ENCODE results near the gene NSMCE3.

NSMCE3 gene

GRCh38 chr15:29269485-29270168 lies at the start of gene NSMCE3:
Gene NSMCE3 (minus strand): TSS chr15:29269822. CDS start chr15:29269705, 117 bp downstream.
- peak; percentile 79 for DNase-seq (ENCODE audit: low read depth)

- no peak for DNase-seq (ENCODE audit: low read depth)
These were observed 46.8 kb upstream of the NSMCE3 start for GRCh38 chr15:29316422-29316821.

GRCh38 chr15:29312387-29312786 lies 42.8 kb upstream of the NSMCE3 start:
- no peak for DNase-seq (ENCODE audit: low read depth)

GRCh38 chr15:29311696-29312095 lies 42.1 kb upstream of the NSMCE3 start:
- no peak for DNase-seq (ENCODE audit: low read depth)

- DNase-seq (ENCODE audit: low read depth) = no peak
These were observed 39.5 kb upstream of the NSMCE3 start for GRCh38 chr15:29309139-29309538.

- DNase-seq (ENCODE audit: low read depth) = no peak
These were observed 38.7 kb upstream of the NSMCE3 start for GRCh38 chr15:29308299-29308698.

- no peak for DNase-seq (ENCODE audit: low read depth)
These were observed 35.9 kb upstream of the NSMCE3 start for GRCh38 chr15:29305556-29305955.

GRCh38 chr15:29302871-29303270 lies 33.2 kb upstream of the NSMCE3 start:
- no peak for DNase-seq (ENCODE audit: low read depth)

GRCh38 chr15:29299784-29300183 lies 30.2 kb upstream of the NSMCE3 start:
- no peak for DNase-seq (ENCODE audit: low read depth)

- DNase-seq (ENCODE audit: low read depth) = no peak
These were observed 29.7 kb upstream of the NSMCE3 start for GRCh38 chr15:29299331-29299730.

GRCh38 chr15:29294732-29295325 lies 25.2 kb upstream of the NSMCE3 start:
- no peak for DNase-seq (ENCODE audit: low read depth)

GRCh38 chr15:29291067-29291845 lies 21.6 kb upstream of the NSMCE3 start:
- DNase-seq (ENCODE audit: low read depth) = no peak

GRCh38 chr15:29289173-29289572 lies 19.6 kb upstream of the NSMCE3 start:
- DNase-seq (ENCODE audit: low read depth) = no peak

- no peak for DNase-seq (ENCODE audit: low read depth)
These were observed 15.8 kb upstream of the NSMCE3 start for GRCh38 chr15:29285386-29285785.

GRCh38 chr15:29283381-29283780 lies 13.8 kb upstream of the NSMCE3 start:
- DNase-seq (ENCODE audit: low read depth) = no peak

- DNase-seq (ENCODE audit: low read depth) = no peak
These were observed 10.9 kb upstream of the NSMCE3 start for GRCh38 chr15:29280514-29280913.

- DNase-seq (ENCODE audit: low read depth) = no peak
These were observed 8.9 kb upstream of the NSMCE3 start for GRCh38 chr15:29278436-29279105.

GRCh38 chr15:29276366-29276765 lies 6.7 kb upstream of the NSMCE3 start:
- no peak for DNase-seq (ENCODE audit: low read depth)

GRCh38 chr15:29275855-29276254 lies 6.2 kb upstream of the NSMCE3 start:
- DNase-seq (ENCODE audit: low read depth) = no peak

- no peak for DNase-seq (ENCODE audit: low read depth)
These were observed 5.3 kb upstream of the NSMCE3 start for GRCh38 chr15:29274946-29275345.

- DNase-seq (ENCODE audit: low read depth) = no peak
These were observed 2.6 kb upstream of the NSMCE3 start for GRCh38 chr15:29272219-29272618.

GRCh38 chr15:29270976-29271375 lies 1.4 kb upstream of the NSMCE3 start:
- no peak for DNase-seq (ENCODE audit: low read depth)
